LoVo (cell line): ENCODE results near the gene SETD3.

Experiments used
- DNase-seq: peaks from one replicate; pipeline ENCODE4 v3.0.0-alpha.2; 2016; ENCODE audit warnings: low spot score

The SETD3 gene

GRCh38 chr14:99459481-99460100 is 21.1 kb downstream of the SETD3 start:
- no peak for DNase-seq

GRCh38 chr14:99454246-99454645 is 26.4 kb downstream of the SETD3 start:
- DNase-seq: no peak

- DNase-seq: no peak
These were observed 27.7 kb downstream of the SETD3 start for GRCh38 chr14:99452968-99453367.

GRCh38 chr14:99451234-99451633 is 29.4 kb downstream of the SETD3 start:
- DNase-seq: no peak

- DNase-seq: no peak
These were observed 30.4 kb downstream of the SETD3 start for GRCh38 chr14:99450266-99450665.

- no peak for DNase-seq
These were observed 32.9 kb downstream of the SETD3 start for GRCh38 chr14:99447739-99448138.

- DNase-seq: no peak
These were observed 34.7 kb downstream of the SETD3 start for GRCh38 chr14:99445931-99446330.

GRCh38 chr14:99441918-99442317 is 38.7 kb downstream of the SETD3 start:
- DNase-seq: no peak

GRCh38 chr14:99441157-99441870 is 39.3 kb downstream of the SETD3 start:
- DNase-seq: no peak

- no peak for DNase-seq
These were observed 40.4 kb downstream of the SETD3 start for GRCh38 chr14:99440278-99440677.

- no peak for DNase-seq
These were observed 43.0 kb downstream of the SETD3 start for GRCh38 chr14:99437706-99438105.

- no peak for DNase-seq
These were observed 44.1 kb downstream of the SETD3 start for GRCh38 chr14:99436247-99437180.

- DNase-seq: no peak
These were observed 45.3 kb downstream of the SETD3 start for GRCh38 chr14:99435327-99435726.

- DNase-seq: no peak
These were observed 48.2 kb downstream of the SETD3 start for GRCh38 chr14:99432485-99432884.

GRCh38 chr14:99431986-99432385 is 48.7 kb downstream of the SETD3 start:
- no peak for DNase-seq

- no peak for DNase-seq
These were observed 50.2 kb downstream of the SETD3 start for GRCh38 chr14:99430491-99430890.

- DNase-seq: no peak
These were observed 52.9 kb downstream of the SETD3 start for GRCh38 chr14:99427632-99428300.

GRCh38 chr14:99426813-99427346 is 53.8 kb downstream of the SETD3 start:
- no peak for DNase-seq

GRCh38 chr14:99426265-99426664 is 54.4 kb downstream of the SETD3 start:
- DNase-seq: no peak

GRCh38 chr14:99425272-99425681 is 55.4 kb downstream of the SETD3 start:
- DNase-seq: no peak

GRCh38 chr14:99424306-99424877 is 56.3 kb downstream of the SETD3 start:
- DNase-seq: no peak

GRCh38 chr14:99423434-99423833 is 57.2 kb downstream of the SETD3 start:
- DNase-seq: no peak
